GM21619 (cell line): ENCODE data around the gene CEPT1.

Source experiments
- ATAC-seq: cut with Tn5 transposase; IDR thresholded peaks from one replicate; pipeline ENCODE4 v1.9.1; 2021; ENCODE audit not compliant: unreplicated experiment

The CEPT1 gene

GRCh38 chr1:111192074-111192473 is 52.1 kb downstream of the CEPT1 start:
- ATAC-seq = no peak

GRCh38 chr1:111192658-111193519 is 52.9 kb downstream of the CEPT1 start:
- ATAC-seq = no peak

GRCh38 chr1:111193712-111194480 is 53.9 kb downstream of the CEPT1 start:
- no peak for ATAC-seq

- ATAC-seq = no peak
Observed at GRCh38 chr1:111195002-111195684, 55.1 kb downstream of the CEPT1 start.

DNA sequence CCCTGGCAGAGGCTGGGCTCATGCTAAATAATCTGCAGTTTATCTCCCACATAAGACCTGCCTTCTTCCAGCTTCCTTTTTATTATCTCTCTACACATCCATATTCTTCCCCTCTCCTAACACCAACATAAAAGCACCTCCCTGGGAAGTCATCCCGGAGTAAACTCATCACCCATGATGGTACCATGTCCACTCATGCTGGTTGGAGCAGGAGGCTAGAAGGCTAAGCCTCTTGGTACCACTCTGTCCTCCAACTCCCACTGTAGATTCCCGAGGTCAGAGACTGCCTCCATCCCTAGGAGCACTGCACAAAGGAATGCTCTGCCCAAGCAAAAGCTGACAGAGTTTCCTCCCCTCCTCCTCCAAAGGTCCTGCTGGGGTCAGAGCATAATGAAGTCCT is 56.2 kb downstream of the CEPT1 start:
- no peak for ATAC-seq

- no peak for ATAC-seq
Observed at GRCh38 chr1:111197598-111198284, 57.7 kb downstream of the CEPT1 start.

GRCh38 chr1:111198836-111199235 is 58.8 kb downstream of the CEPT1 start:
- ATAC-seq = no peak

GRCh38 chr1:111199329-111199728 is 59.3 kb downstream of the CEPT1 start:
- ATAC-seq = no peak

DNA sequence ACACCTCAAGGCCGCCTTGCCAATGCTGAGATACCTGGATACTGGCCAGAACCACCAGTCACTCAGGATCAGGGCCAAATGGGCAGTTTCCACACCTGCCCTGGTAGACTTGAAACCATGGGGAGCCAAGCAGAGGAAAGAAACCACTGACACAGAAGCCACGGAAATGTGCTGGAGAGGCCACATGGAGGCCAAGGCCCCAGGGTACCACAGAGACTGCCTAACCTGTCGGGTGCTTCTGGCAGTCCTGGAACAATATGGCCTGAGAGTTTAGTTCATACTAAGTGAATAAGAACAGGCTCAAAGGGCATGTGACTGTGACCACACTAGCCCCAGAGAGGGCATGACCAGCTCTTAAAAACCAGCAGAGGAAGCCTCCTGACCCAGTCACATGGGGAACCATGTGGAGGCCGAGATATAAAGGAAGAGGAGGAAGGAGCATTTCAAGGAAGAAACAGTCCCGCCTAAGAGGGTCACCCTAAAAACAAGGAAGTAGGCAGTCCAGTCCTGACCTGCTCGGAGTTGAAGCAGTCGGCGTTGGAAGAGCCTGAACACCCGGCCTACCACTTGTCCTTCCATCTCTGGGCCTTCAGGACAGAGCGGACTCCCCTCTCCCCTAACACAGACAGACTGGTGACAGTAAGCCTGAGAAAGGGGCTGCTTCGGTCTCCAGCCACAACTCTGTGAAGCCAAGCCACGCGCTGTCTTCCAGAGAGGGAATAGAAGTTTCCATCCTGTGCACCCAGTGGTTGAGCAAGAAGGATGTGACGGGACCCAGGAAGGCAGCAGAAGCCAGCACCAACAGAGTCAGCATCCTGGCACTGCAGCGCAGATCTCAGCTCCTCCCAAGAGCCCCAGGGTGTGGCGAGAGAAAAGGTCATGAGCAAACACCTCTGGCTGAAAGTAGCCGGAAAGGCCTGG is 60.1 kb downstream of the CEPT1 start, which contains the start of gene DENND2D:
TSS of gene DENND2D (minus strand) at position 766 of the 921 bp plus-strand sequence. CDS start at position 579, 187 bp downstream.
- ATAC-seq = no peak

DNA sequence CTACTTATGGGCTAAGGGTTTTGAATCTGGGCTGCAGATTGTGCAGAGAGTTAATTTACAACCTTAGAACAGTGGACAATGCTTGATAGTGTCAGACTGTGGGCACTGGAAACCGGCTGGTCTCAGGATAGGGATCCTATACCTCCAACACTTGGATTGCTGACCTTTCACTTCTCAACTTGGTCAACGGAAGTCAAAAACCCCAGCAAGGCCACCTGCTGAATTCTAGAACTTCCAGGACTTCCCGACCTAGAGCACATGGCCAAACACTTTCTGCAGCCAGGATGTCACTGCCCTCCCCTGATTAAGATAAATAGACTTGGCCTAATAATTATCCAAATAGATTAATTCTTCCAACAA is 60.8 kb downstream of the CEPT1 start:
- no peak for ATAC-seq

- ATAC-seq = no peak
Observed at GRCh38 chr1:111201275-111202090, 61.5 kb downstream of the CEPT1 start.

DNA sequence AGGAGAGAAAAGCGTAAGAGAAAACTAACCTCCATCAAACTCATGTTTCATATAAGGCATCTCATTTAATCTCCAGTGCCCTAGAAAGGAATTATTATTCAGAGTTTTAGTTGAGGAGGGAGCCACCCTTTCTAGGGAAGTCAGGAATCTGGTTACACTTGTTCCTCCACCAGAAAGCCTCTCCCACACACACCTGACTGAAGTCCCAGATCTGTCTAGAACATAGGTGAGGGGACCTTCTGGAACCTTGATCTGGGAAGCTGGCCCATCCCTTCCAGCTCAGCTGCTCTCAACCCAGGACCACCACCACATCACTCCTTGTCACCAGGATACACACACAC is 62.3 kb downstream of the CEPT1 start:
- ATAC-seq = no peak

DNA sequence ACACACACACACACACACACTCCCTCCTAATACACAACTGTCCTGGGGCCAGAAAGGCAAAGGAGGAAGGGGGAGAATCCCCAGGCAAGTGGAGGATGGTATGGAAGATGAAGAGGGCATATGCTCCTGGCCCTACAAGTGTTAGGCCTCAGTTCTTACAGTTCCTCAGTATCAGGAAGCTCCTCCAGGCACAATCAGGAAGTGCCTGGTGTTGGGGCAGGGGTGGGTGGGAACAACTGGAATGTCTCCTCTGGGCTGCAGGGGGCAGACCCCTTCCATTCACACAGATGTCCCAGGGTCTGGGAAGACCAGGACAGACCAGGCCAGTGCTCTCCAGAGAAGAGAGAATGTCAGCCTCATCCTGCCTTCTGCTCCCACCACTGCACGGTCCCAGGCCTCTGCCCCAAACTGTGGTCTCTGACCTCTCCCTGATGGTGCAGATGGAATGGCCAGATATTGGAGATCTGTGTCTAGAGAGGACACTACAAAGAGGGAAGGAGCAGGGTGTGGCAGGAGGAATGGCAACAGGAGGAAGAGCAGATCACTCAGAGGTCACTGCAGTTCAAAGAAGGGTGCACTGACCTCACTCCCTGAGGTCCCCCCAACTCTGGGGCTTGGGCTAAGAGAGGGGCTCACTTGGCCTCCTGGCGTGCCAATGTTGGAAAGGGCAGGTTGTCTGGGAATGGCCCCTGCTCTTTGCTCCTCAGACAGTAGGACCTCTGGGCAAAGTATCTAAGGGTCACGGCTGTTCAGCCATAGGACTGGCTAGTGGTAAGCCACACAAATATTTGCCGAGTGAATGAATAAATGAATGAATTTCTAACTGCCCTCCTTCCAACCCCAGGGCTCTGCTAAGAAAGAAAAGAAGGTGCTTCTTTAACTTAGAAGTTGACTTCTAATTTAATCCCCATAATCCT is 62.9 kb downstream of the CEPT1 start:
- ATAC-seq = peak; percentile 0

GRCh38 chr1:111203681-111204200 is 63.7 kb downstream of the CEPT1 start:
- peak; percentile 54 for ATAC-seq

DNA sequence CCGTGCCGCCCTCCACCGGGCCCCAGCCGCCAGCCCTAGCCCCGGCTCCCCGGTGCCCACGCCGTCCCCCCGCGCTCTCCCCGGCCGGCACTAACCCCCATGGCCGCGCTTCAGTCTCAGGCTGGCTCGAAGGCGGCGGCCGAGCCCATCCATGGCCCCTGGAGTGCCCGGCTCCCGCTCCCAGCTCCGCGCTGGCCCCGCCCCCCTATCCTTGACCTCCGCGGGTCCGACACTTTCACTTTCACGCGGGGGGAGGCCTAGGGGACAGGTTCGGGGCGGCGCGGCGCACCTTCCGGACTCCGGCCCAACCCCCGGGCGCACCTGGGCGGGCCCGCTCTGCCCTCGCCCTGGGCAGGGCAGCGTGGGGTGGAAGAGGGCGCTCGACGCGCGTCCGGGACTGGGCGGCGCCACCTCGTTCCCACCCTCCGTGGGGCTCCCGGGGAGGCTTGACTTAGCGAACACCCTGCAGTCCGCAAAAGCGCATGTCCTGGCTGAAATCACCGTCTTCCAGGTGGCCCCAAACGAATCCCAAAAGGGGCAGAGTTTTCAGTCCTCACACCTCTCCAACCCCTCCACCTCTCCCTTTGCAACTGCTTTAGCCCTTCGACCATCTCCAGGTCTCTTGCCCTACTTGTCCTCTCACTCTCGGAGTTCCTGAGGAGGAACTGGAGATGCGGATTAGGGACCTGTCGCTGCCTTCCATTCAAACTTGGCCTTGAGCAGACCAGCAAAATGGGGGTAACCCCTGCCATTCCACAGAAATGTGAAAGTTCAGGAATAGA is 64.4 kb downstream of the CEPT1 start:
- peak; percentile 52 for ATAC-seq

GRCh38 chr1:111204983-111205713 is 65.1 kb downstream of the CEPT1 start:
- ATAC-seq = no peak

GRCh38 chr1:111205714-111206050 is 65.7 kb downstream of the CEPT1 start:
- ATAC-seq = no peak
